T-cell (primary cell): Measurements from ENCODE around the gene GIGYF2. TPM values are rescaled to one million over a fixed set of nuclear protein-coding genes. Genes with fewer than 3 reads are reported as not detected.

Source experiments
- ATAC-seq, 4 experiments: fragments of 200-7000 bp in 3 of 4; fragments of 150-1000 bp in 1 of 4; cut with Tn5 transposase; replicated peaks in 1 of 4; 1 replicate in 3 of 4; 2 replicates in 1 of 4; pipeline ENCODE4 v1.10.0; 2021; ENCODE audit warnings: moderate library complexity in 3 of 4, mild to moderate bottlenecking in 2 of 4, moderate number of reproducible peaks in 1 of 4
- CTCF ChIA-PET, 2 donors: fragments of 300-600 bp; sonication (Branson Sonifier 250); formaldehyde crosslinking; loops; one replicate each; lab custom pipeline; 2022; ENCODE audit warnings: antibody characterized with exemption in 2 of 2; lab: Charles Lee
- POLR2A ChIA-PET, 2 donors: fragments of 300-600 bp; sonication (Branson Sonifier 250); formaldehyde crosslinking; loops; one replicate each; lab custom pipeline; 2022; ENCODE audit warnings: antibody characterized with exemption in 2 of 2; lab: Charles Lee
- DNase-seq, 35 experiments: peaks; one replicate each; pipeline versions ENCODE4 v3.0.0 to v3.0.0-alpha.2; 2013 to 2023
- H3K27ac ChIP-seq: one replicate; pipeline ENCODE4 v1.5.1; 2013; ENCODE audit warnings: low read length
- H3K27me3 ChIP-seq, 2 experiments: replicated peaks in 1 of 2; 1 replicate in 1 of 2; 2 replicates in 1 of 2; pipeline versions ENCODE4 v1.6.1 to v1.7.0; 2013; ENCODE audit warnings: low read length in 1 of 2, mixed read lengths in 1 of 2; ENCODE audit not compliant: control insufficient read depth in 2 of 2, insufficient read depth in 2 of 2; ENCODE audit errors: extremely low read depth in 1 of 2
- H3K36me3 ChIP-seq, 2 donors: 1 replicate in 1 of 2; 2 replicates in 1 of 2; pipeline versions ENCODE4 v1.6.1 to v1.7.0; 2013; ENCODE audit warnings: low read length in 1 of 2; ENCODE audit not compliant: control insufficient read depth in 2 of 2, insufficient read depth in 1 of 2; ENCODE audit errors: extremely low read depth in 1 of 2
- H3K4me1 ChIP-seq, 2 experiments: 1 replicate in 1 of 2; 2 replicates in 1 of 2; pipeline versions ENCODE4 v1.6.1 to v1.7.0; 2013; ENCODE audit warnings: low read length in 2 of 2, mixed read lengths in 1 of 2; ENCODE audit not compliant: insufficient read depth in 2 of 2, control insufficient read depth in 1 of 2; ENCODE audit errors: extremely low read depth in 1 of 2
- H3K4me3 ChIP-seq, 2 donors: 1 replicate in 1 of 2; 2 replicates in 1 of 2; pipeline versions ENCODE4 v1.5.1 to v1.7.0; 2013; ENCODE audit warnings: mild to moderate bottlenecking in 2 of 2, low read length in 1 of 2, moderate library complexity in 1 of 2; ENCODE audit not compliant: control insufficient read depth in 1 of 2; ENCODE audit errors: extremely low read depth in 1 of 2
- H3K9me3 ChIP-seq: 2 replicates; pipeline ENCODE4 v1.7.0; 2013
- H3K27ac Mint-ChIP-seq, 2 donors: one replicate each; pipeline ENCODE4 v1.8.0; 2020 to 2021; ENCODE audit warnings: mild to moderate bottlenecking in 2 of 2, mixed read lengths in 2 of 2
- H3K27me3 Mint-ChIP-seq, 2 donors: one replicate each; pipeline ENCODE4 v1.8.0; 2021 to 2022; ENCODE audit warnings: mixed read lengths in 2 of 2
- H3K36me3 Mint-ChIP-seq: one replicate; pipeline ENCODE4 v1.8.0; 2021; ENCODE audit warnings: mixed read lengths
- H3K4me1 Mint-ChIP-seq, 3 donors: one replicate each; pipeline ENCODE4 v1.8.0; 2020 to 2022; ENCODE audit warnings: mixed read lengths in 3 of 3, mild to moderate bottlenecking in 1 of 3
- H3K4me3 Mint-ChIP-seq, 3 donors: one replicate each; pipeline ENCODE4 v1.8.0; 2020 to 2022; ENCODE audit warnings: mild to moderate bottlenecking in 3 of 3, mixed read lengths in 3 of 3, moderate library complexity in 3 of 3
- H3K9me3 Mint-ChIP-seq, 3 donors: one replicate each; pipeline ENCODE4 v1.8.0; 2020 to 2022; ENCODE audit warnings: mixed read lengths in 3 of 3
- WGBS: methylation state at CpG from one replicate; pipeline ENCODE4 v1.1.5; 2013; ENCODE audit warnings: missing lambda C conversion rate; ENCODE audit not compliant: insufficient coverage; 5-methylcytosine and 5-hydroxymethylcytosine counted together
- total RNA-seq, 35 experiments: library from RNA in 6 of 35; stranded (reverse) in 6 of 35; fragments of 120-200 nt in 1 of 35; gene quantifications; one replicate each; pipeline versions ENCODE4 v1.2.1 to v1.2.4 and lab custom pipeline; 2013 to 2026

Gene GIGYF2
- total RNA-seq, 5 donors from 2014 or later (not counting 1 experiment from before 2014, with no cell fraction given), result 57.8 to 76.8 (median 68.7) TPM

DNA sequence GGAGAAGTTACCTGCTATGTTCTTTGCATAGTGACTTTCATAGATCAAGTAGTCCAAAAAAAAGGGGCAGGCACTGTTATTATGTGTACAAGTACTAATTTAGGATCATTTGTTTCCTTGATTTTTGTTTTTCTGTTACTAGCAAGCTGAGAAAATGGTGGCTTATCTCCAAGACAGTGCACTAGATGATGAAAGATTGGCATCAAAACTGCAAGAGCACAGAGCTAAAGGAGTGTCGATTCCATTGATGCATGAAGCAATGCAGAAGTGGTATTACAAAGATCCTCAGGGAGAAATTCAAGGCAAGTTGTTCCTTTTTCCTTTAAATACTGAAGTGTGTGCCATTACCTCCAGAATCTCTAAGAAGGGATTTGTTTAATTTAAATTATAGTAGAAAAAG, 98.8 kb downstream of the GIGYF2 start:
- POLR2A ChIA-PET, result no interaction called here
- Mint-ChIP-seq H3K36me3 (peaks cover 63% of the 10 kb centered on the region), H3K4me1 (no peaks in the 10 kb centered on the region), H3K4me3 (no peak overlapping the region), H3K9me3 (no peaks in the 10 kb centered on the region), H3K27ac (no peak overlapping the region), H3K27me3 (no peaks in the 10 kb centered on the region)
- Histone ChIP-seq H3K9me3 (no peaks in the 10 kb centered on the region), H3K4me1 (no peaks in the 10 kb centered on the region), H3K4me3 (no peak overlapping the region), H3K27me3 (no peaks in the 10 kb centered on the region), H3K36me3 (peaks cover 6 to 74% of the 10 kb centered on the region in 2 donors), H3K27ac (no peak overlapping the region)
- no peak for DNase-seq
- WGBS, result no CpG with 5 or more reads among the region's 1 CpG
- ATAC-seq, result no peak
- CTCF ChIA-PET, result no interaction called here

DNA sequence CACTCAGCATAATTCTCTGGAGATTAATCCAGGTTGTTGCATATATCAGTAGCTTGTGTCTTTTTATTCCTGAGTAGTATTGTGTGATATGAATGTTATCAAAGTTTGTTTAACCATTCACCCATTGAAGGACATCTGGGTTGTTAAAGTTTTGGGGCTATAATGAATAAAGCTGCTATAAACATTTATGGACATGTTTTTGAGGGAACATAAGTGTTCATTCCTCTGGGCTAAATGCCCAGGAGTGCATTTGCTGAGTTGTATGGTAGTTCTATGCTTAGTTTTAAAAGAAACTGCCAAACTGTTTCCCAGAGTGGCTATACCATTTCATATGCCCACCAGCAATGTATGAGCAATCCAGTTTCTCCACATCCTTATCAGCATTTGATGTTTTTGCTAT, 101.1 kb downstream of the GIGYF2 start:
- H3K36me3 ChIP-seq, result peaks cover 0 to 61% of the 10 kb centered on the region in 2 donors
- ChIA-PET POLR2A (no interaction called here), CTCF (interaction anchor here (0.6 to 0.7 kb wide), 3 partner anchors 65 to 1475 kb away, joined by 3 to 6 read pairs (median 4); no protein-coding TSS in a partner anchor)

DNA sequence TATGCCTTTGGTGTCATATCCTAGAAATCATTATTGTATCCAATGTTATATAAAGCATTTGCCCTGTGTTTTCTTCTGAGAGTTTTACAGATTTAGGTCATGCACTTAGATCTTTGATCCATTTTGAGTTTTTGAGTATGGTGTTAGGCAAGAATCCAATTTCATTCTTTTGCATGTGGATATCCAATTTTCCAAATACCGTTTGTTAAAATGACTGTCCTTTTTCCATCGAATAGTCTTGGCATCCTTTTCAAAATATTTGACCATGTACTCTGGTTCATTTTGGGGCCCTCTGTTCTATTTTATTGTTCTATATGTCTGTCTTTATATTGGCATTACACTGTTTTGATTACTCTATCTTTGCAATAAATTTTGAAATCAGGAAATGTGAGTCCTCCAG, 103.0 kb downstream of the GIGYF2 start:
- DNase-seq (no peak), ATAC-seq (no peak)
- WGBS, result no CpG with 5 or more reads among the region's 2 CpGs
- POLR2A ChIA-PET, result no interaction called here
- Histone ChIP-seq H3K4me1 (no peaks in the 10 kb centered on the region), H3K27ac (no peak overlapping the region), H3K9me3 (no peaks in the 10 kb centered on the region), H3K27me3 (no peaks in the 10 kb centered on the region), H3K4me3 (no peak overlapping the region), H3K36me3 (peaks cover 3 to 45% of the 10 kb centered on the region in 2 donors)
- Mint-ChIP-seq H3K27ac (no peak overlapping the region), H3K27me3 (no peaks in the 10 kb centered on the region), H3K9me3 (peaks cover 0 to 11% (median 9%) of the 10 kb centered on the region in 3 donors), H3K36me3 (peaks cover 76% of the 10 kb centered on the region), H3K4me3 (no peak overlapping the region), H3K4me1 (peaks cover 2 to 5% (median 2%) of the 10 kb centered on the region in 3 donors)
- CTCF ChIA-PET, result no interaction called here

More for the DNA sequence above, 101.1 kb downstream of the GIGYF2 start:
- Histone ChIP-seq H3K4me1 (no peaks in the 10 kb centered on the region), H3K27ac (no peak overlapping the region), H3K9me3 (no peaks in the 10 kb centered on the region), H3K27me3 (no peaks in the 10 kb centered on the region), H3K4me3 (no peak overlapping the region)
- Mint-ChIP-seq H3K9me3 (peaks cover 0 to 11% (median 9%) of the 10 kb centered on the region in 3 donors), H3K27ac (peak overlapping the region in 1 of 2 donors; percentile 12), H3K36me3 (peaks cover 67% of the 10 kb centered on the region), H3K4me3 (no peak overlapping the region), H3K27me3 (no peaks in the 10 kb centered on the region), H3K4me1 (no peaks in the 10 kb centered on the region)
- ATAC-seq (no peak), DNase-seq (no peak)

DNA sequence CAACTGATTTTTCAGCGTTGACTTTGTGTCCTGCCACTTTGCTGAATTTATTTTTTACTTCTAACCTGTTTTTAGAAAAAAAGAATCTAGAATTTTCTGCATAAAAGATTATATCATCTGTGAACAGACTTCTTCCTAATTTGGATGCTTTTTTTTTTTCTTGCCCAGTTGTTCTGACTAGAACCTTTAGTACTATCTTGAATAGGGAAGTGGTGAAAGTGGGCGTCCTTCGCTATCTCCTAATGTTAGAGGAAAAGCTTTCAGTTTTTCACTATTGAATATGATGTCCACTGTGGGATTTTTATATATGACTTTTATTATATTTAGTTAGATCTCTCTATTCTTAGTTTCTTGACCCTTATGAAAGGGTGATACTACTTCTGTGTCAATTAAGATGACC, 105.0 kb downstream of the GIGYF2 start:
- Mint-ChIP-seq H3K27ac (no peak overlapping the region), H3K9me3 (peaks cover 0 to 11% (median 9%) of the 10 kb centered on the region in 3 donors)
- ATAC-seq, result no peak

DNA sequence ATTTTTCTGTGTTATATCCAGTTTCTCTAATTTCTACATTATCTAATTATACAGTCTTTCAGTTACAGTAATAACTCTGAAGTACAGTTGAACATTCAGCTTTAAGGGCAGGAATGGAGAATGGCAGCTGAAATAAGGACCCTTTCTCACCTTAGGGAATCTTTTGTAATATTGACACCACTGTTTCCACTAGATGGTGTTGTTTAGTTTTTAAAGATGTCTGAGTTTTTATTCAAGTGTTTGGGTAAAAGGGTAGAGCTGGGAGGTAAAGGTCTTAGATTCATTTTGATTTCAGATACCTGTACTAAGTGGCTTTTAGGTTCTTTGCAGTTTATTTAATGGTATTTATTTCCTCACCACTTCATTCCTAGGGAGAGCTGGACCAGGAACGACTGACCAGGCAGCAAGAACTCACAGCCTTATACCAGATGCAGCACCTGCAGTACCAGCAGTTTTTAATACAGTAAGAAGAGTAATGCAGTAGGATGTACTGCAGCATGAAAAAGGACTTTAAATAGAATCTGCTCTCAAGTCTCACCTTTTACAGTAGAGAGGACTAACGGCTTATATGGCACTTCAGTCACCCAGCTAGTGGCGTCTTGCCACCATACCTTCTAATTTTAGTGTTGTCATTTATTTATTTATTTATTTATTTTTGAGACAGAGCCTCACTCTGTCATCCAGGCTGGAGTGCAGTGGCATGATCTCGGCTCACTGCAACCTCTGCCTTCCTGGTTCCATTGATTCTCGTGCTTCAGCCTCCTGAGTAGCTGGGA, 112.4 kb downstream of the GIGYF2 start:
- POLR2A ChIA-PET, result no interaction called here
- DNase-seq (peak in 1 of 35 experiments; percentile 5), ATAC-seq (no peak)
- H3K4me1 ChIP-seq, result no peaks in the 10 kb centered on the region
- no peaks in the 10 kb centered on the region for H3K9me3 ChIP-seq
- H3K4me3 ChIP-seq, result no peak overlapping the region
- Mint-ChIP-seq H3K27ac (no peak overlapping the region), H3K4me1 (peaks cover 0 to 5% (median 0%) of the 10 kb centered on the region in 3 donors), H3K9me3 (no peaks in the 10 kb centered on the region), H3K27me3 (no peaks in the 10 kb centered on the region), H3K36me3 (peaks cover 55% of the 10 kb centered on the region), H3K4me3 (no peak overlapping the region)
- peaks cover 5 to 75% of the 10 kb centered on the region in 2 donors for H3K36me3 ChIP-seq
- no peak overlapping the region for H3K27ac ChIP-seq
- CTCF ChIA-PET, result no interaction called here
- no peaks in the 10 kb centered on the region for H3K27me3 ChIP-seq
- 100% methylated on average over 2 of the region's 5 CpGs for WGBS

More for the DNA sequence above, 105.0 kb downstream of the GIGYF2 start:
- no peaks in the 10 kb centered on the region for H3K27me3 ChIP-seq
- DNase-seq, result no peak
- POLR2A ChIA-PET, result no interaction called here
- Mint-ChIP-seq H3K27me3 (no peaks in the 10 kb centered on the region), H3K4me1 (peaks cover 2 to 5% (median 2%) of the 10 kb centered on the region in 3 donors), H3K4me3 (no peak overlapping the region), H3K36me3 (peaks cover 72% of the 10 kb centered on the region)
- H3K27ac ChIP-seq, result no peak overlapping the region
- peaks cover 6 to 43% of the 10 kb centered on the region in 2 donors for H3K36me3 ChIP-seq
- no peaks in the 10 kb centered on the region for H3K9me3 ChIP-seq
- no peaks in the 10 kb centered on the region for H3K4me1 ChIP-seq
- WGBS, result no CpG with 5 or more reads among the region's 3 CpGs
- no peak overlapping the region for H3K4me3 ChIP-seq
- CTCF ChIA-PET, result interaction anchor here in 1 of 2 donors (0.5 kb wide), 1 partner anchor 1057 kb away, joined by 3 read pairs; no protein-coding TSS in a partner anchor

DNA sequence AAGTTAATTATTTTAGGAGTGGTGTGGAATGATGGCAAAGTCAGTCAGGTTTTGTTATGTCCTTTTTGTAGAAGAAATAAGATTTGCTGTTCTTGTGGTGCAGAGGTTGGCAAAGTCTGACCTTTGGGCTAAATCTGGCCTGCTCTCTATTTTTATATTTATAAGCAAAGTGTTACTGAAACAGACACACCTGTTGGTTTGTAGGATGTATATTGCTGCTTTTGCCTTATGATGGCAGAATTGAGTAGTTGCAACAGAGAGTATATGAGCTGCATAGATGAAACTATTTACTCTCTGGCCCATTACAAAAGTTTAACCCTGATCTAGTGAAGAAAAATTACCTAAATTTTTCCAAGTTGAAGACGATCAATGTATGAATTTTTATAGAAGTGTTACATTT, 113.3 kb downstream of the GIGYF2 start:
- DNase-seq, result no peak
- Mint-ChIP-seq H3K4me3 (no peak overlapping the region), H3K9me3 (no peaks in the 10 kb centered on the region), H3K27ac (no peak overlapping the region), H3K4me1 (no peaks in the 10 kb centered on the region), H3K36me3 (peaks cover 56% of the 10 kb centered on the region), H3K27me3 (no peaks in the 10 kb centered on the region)
- Histone ChIP-seq H3K27me3 (no peaks in the 10 kb centered on the region), H3K27ac (no peak overlapping the region), H3K4me1 (no peaks in the 10 kb centered on the region), H3K9me3 (no peaks in the 10 kb centered on the region), H3K4me3 (no peak overlapping the region), H3K36me3 (peaks cover 4 to 78% of the 10 kb centered on the region in 2 donors)
- ChIA-PET CTCF (no interaction called here), POLR2A (no interaction called here)
- no CpG with 5 or more reads among the region's 1 CpG for WGBS
- no peak for ATAC-seq
